Fibroblast of peridontal ligament (primary cell): ENCODE measurements around the gene PPP1R13L.

ENCODE experiments used
- DNase-seq: peaks from one replicate; pipeline ENCODE4 v3.0.0-alpha.2; 2010; ENCODE audit errors: extremely low read depth

Gene PPP1R13L

GRCh38 chr19:45368127-45368526 is 36.7 kb downstream of the PPP1R13L start:
- DNase-seq, result no peak

GRCh38 chr19:45364696-45365095 is 40.2 kb downstream of the PPP1R13L start:
- DNase-seq, result no peak

- no peak for DNase-seq
Observed at GRCh38 chr19:45363861-45364459, 40.9 kb downstream of the PPP1R13L start.

- no peak for DNase-seq
Observed at GRCh38 chr19:45362291-45362690, 42.6 kb downstream of the PPP1R13L start.

- no peak for DNase-seq
Observed at GRCh38 chr19:45361608-45362007, 43.3 kb downstream of the PPP1R13L start.

- no peak for DNase-seq
Observed at GRCh38 chr19:45358213-45358792, 46.6 kb downstream of the PPP1R13L start.

- DNase-seq, result no peak
Observed at GRCh38 chr19:45357445-45357783, 47.5 kb downstream of the PPP1R13L start.

GRCh38 chr19:45356760-45357444 is 48.0 kb downstream of the PPP1R13L start:
- no peak for DNase-seq

GRCh38 chr19:45355910-45356309 is 49.0 kb downstream of the PPP1R13L start:
- no peak for DNase-seq

GRCh38 chr19:45355402-45355801 is 49.5 kb downstream of the PPP1R13L start:
- no peak for DNase-seq

GRCh38 chr19:45354241-45354842 is 50.5 kb downstream of the PPP1R13L start:
- DNase-seq, result no peak

GRCh38 chr19:45352914-45353796 is 51.7 kb downstream of the PPP1R13L start:
- no peak for DNase-seq

GRCh38 chr19:45352471-45352870 is 52.4 kb downstream of the PPP1R13L start:
- no peak for DNase-seq

GRCh38 chr19:45352062-45352461 is 52.8 kb downstream of the PPP1R13L start:
- no peak for DNase-seq

GRCh38 chr19:45351401-45351952 is 53.4 kb downstream of the PPP1R13L start:
- DNase-seq, result no peak

- DNase-seq, result no peak
Observed at GRCh38 chr19:45350477-45351058, 54.3 kb downstream of the PPP1R13L start.

GRCh38 chr19:45349430-45349941 is 55.4 kb downstream of the PPP1R13L start:
- no peak for DNase-seq

- no peak for DNase-seq
Observed at GRCh38 chr19:45349126-45349415, 55.8 kb downstream of the PPP1R13L start.

- no peak for DNase-seq
Observed at GRCh38 chr19:45348367-45349125, 56.3 kb downstream of the PPP1R13L start.

GRCh38 chr19:45347570-45348366 is 57.1 kb downstream of the PPP1R13L start:
- no peak for DNase-seq
